Nephron progenitor cell (in vitro differentiated cells): ENCODE data around the gene FRMD7.
A peak's percentile ranks its signal among the peaks of the same experiment; 100 is the strongest.

Experiments used
- DNase-seq: peaks from one replicate; pipeline ENCODE4 v3.0.0; 2021
- H3K27ac Mint-ChIP-seq: 2 replicates; pipeline ENCODE4 v1.8.0; 2021; ENCODE audit warnings: mild to moderate bottlenecking, moderate library complexity, mixed read lengths
- H3K27me3 Mint-ChIP-seq: 2 replicates; pipeline ENCODE4 v1.8.0; 2021; ENCODE audit warnings: mild to moderate bottlenecking, low read depth, mixed read lengths; ENCODE audit not compliant: poor library complexity
- H3K36me3 Mint-ChIP-seq: 2 replicates; pipeline ENCODE4 v1.8.0; 2021; ENCODE audit warnings: low read depth, mixed read lengths
- H3K4me1 Mint-ChIP-seq: 2 replicates; pipeline ENCODE4 v1.8.0; 2021; ENCODE audit warnings: mixed read lengths
- H3K4me3 Mint-ChIP-seq: 2 replicates; pipeline ENCODE4 v1.8.0; 2021; ENCODE audit warnings: mild to moderate bottlenecking, moderate library complexity, mixed read lengths
- H3K9me3 Mint-ChIP-seq: 2 replicates; pipeline ENCODE4 v1.8.0; 2021; ENCODE audit warnings: mild to moderate bottlenecking, moderate library complexity, mixed read lengths
- CTCF ChIP-seq: fragments of 200-600 bp; sonication (generic); IDR thresholded peaks from 2 replicates; pipeline ENCODE4 v1.5.0; 2021; ENCODE audit warnings: antibody characterized with exemption

The FRMD7 gene

GRCh38 chrX:132031867-132032266, 96.0 kb downstream of the FRMD7 start:
- TF ChIP-seq CTCF = no peak
- Mint-ChIP-seq H3K9me3 (no peaks in the 10 kb centered on the region), H3K36me3 (peaks cover 59% of the 10 kb centered on the region), H3K27me3 (peaks cover 2% of the 10 kb centered on the region), H3K27ac (peak overlapping the region; percentile 88), H3K4me1 (peaks cover 71% of the 10 kb centered on the region), H3K4me3 (no peak overlapping the region)
- DNase-seq = no peak

DNA sequence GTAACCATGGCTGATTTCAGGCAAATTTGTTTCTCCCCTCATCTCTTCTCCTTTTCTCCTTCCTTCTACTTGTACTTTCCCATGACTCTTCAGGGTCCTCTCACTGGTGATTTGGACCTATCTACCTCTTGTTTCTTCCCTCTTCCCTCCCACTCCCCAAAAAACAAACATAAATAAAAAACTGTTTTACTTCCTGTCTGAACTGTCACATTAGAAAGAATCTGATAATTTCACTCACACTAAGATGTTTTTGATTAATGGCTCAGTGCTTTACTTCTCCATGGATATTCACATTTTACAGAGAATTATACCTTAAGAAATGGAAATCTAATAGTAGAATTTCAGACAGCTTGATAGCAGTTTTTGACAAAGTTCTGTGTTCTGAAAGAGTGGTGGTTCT, 97.6 kb downstream of the FRMD7 start:
- Mint-ChIP-seq H3K27me3 (peaks cover 2% of the 10 kb centered on the region), H3K9me3 (no peaks in the 10 kb centered on the region), H3K4me1 (peaks cover 78% of the 10 kb centered on the region), H3K4me3 (no peak overlapping the region), H3K27ac (no peak overlapping the region), H3K36me3 (peaks cover 52% of the 10 kb centered on the region)
- no peak for DNase-seq
- TF ChIP-seq CTCF = no peak
